Skeletal muscle satellite cell (primary cell): Measurements from ENCODE around the gene ATXN1.

Source experiments
- H3K27me3 ChIP-seq: 2 replicates; pipeline ENCODE4 v1.7.0; 2013; ENCODE audit warnings: low read length; ENCODE audit not compliant: control insufficient read depth, insufficient read depth
- H3K36me3 ChIP-seq: 2 replicates; pipeline ENCODE4 v1.7.0; 2013; ENCODE audit warnings: mild to moderate bottlenecking, control low read depth, low read length; ENCODE audit not compliant: insufficient read depth
- H3K4me1 ChIP-seq: 2 replicates; pipeline ENCODE4 v1.7.0; 2013; ENCODE audit warnings: low read length; ENCODE audit not compliant: control insufficient read depth, insufficient read depth
- H3K4me2 ChIP-seq: 2 replicates; pipeline ENCODE4 v1.7.0; 2013; ENCODE audit warnings: mild to moderate bottlenecking, low read length
- H3K4me3 ChIP-seq: 2 replicates; pipeline ENCODE4 v1.7.0; 2013; ENCODE audit warnings: low read length
- H3K9ac ChIP-seq: 2 replicates; pipeline ENCODE4 v1.7.0; 2013; ENCODE audit warnings: mild to moderate bottlenecking, low read depth, low read length, moderate library complexity
- H3K9me3 ChIP-seq: replicated peaks from 2 replicates; pipeline ENCODE4 v1.7.0; 2013; ENCODE audit warnings: mild to moderate bottlenecking, control low read depth, low read length

ATXN1 gene

DNA sequence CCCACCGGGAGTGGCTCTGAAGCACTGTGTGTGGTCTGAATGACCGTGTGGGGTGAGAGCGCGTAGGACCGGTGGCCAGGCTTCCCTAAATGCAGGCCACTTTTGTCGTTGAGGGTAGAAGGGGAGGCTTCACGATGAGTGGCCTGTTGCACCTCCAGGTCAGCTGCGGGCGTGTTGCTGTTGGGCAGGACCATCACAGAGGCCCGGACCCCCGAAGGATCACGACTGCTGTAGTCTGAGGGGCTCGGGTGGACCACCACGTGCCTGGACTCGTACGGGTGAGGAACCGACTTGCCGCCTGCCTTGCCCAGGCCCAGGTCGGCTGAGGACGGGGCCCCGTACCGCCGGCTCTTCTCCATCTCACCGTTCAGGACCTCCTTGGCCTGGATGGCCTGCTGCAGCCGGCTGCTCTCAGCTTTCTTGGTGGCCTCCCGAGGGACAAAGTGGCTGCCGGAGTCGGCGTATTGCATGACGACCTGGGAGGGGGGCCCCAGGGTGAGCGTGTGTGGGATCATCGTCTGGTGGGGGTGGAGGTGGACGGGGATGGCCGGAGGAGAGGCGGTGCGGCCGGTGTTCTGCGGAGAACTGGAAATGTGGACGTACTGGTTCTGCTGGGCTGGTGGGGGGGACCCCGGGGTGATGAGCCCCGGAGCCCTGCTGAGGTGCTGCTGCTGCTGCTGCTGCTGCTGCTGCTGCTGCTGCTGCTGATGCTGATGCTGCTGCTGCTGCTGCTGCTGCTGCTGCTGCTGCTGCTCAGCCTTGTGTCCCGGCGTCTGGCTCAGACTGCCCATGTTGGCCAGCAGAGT lies 434.1 kb downstream of the ATXN1 start:
- Histone ChIP-seq H3K27me3 (no peaks in the 10 kb centered on the region), H3K36me3 (peaks cover 3% of the 10 kb centered on the region), H3K4me1 (peaks cover 21% of the 10 kb centered on the region), H3K9me3 (no peaks in the 10 kb centered on the region), H3K4me2 (no peak overlapping the region), H3K9ac (no peak overlapping the region), H3K4me3 (no peak overlapping the region)

DNA sequence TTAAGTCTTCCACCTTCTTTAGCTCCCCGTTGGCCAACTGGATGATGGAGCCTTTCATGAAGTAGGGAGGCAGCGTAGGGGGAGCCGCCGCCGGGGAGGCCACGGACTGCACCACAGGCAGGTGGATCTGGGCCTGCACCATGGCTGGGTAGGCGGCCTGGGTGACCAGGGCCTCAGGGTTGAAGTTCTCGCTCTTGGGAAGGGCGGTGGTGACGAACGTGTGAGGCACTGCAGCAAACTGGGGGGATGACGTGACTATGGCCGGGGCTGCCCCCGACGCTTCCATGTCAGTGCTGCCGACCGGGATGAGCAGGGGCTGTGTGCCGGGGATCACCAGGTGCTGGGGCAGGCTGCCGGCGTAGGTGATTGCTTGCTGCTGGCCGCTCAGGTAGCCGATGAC lies 434.7 kb downstream of the ATXN1 start:
- no peak overlapping the region for H3K4me2 ChIP-seq
- no peak overlapping the region for H3K4me3 ChIP-seq
- H3K9me3 ChIP-seq: no peaks in the 10 kb centered on the region
- no peak overlapping the region for H3K9ac ChIP-seq
- peaks cover 3% of the 10 kb centered on the region for H3K36me3 ChIP-seq
- no peaks in the 10 kb centered on the region for H3K27me3 ChIP-seq
- H3K4me1 ChIP-seq: peaks cover 17% of the 10 kb centered on the region

DNA sequence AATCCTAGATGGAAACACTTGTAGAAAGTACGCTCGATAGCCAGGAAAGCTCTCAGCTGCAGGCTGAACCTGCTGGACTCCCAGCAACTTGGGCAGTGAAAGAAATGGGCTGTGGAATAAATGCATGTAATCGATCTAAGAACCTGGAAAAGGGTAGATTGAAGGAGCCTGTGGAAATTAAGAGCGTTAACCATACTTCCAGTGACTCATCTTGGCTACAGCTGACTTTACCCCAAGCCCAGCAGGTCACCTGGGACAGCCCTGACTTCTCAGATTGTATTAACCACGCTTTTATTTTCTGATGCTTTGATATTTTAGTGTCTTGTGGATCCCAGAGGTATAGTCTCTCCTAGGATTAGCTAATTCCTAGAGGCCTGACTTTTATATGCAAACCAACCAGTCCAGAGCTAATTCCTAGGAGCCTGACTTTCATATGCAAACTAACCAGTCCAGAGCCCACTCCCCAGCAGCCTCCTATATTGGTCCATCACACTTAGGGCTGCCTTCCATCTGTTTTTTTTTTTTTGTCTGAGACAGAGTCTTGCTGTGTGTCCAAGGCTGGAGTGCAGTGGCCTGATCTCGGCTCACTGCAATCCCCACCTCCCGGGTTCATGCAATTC lies 436.5 kb downstream of the ATXN1 start:
- Histone ChIP-seq H3K27me3 (no peaks in the 10 kb centered on the region), H3K4me1 (peaks cover 28% of the 10 kb centered on the region), H3K9me3 (no peaks in the 10 kb centered on the region)

DNA sequence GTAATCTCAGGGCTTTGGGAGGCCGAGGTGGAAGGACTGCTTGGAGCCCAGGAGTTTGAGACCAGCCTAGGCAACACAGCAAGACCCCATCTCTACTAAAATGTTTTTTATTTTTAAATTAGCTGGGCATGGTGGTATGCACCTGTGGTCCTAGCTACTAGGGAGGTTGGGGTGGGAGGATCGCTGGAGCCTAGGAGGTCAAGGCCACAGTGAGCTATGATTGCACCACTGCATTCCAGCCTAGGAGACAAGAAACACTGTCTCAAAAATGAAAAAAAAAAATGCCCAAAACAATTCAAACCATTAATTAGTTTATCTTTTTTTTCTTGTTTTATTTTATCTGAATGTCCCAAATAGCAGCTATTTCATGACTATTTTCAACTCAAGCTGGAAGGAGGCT lies 437.1 kb downstream of the ATXN1 start:
- Histone ChIP-seq H3K4me2 (no peak overlapping the region), H3K4me3 (no peak overlapping the region), H3K9ac (no peak overlapping the region), H3K36me3 (peaks cover 3% of the 10 kb centered on the region), H3K9me3 (no peaks in the 10 kb centered on the region), H3K27me3 (no peaks in the 10 kb centered on the region), H3K4me1 (peaks cover 33% of the 10 kb centered on the region)

More for the DNA sequence above, 436.5 kb downstream of the ATXN1 start:
- H3K4me3 ChIP-seq: no peak overlapping the region
- H3K4me2 ChIP-seq: no peak overlapping the region
- H3K9ac ChIP-seq: no peak overlapping the region
- peaks cover 3% of the 10 kb centered on the region for H3K36me3 ChIP-seq

DNA sequence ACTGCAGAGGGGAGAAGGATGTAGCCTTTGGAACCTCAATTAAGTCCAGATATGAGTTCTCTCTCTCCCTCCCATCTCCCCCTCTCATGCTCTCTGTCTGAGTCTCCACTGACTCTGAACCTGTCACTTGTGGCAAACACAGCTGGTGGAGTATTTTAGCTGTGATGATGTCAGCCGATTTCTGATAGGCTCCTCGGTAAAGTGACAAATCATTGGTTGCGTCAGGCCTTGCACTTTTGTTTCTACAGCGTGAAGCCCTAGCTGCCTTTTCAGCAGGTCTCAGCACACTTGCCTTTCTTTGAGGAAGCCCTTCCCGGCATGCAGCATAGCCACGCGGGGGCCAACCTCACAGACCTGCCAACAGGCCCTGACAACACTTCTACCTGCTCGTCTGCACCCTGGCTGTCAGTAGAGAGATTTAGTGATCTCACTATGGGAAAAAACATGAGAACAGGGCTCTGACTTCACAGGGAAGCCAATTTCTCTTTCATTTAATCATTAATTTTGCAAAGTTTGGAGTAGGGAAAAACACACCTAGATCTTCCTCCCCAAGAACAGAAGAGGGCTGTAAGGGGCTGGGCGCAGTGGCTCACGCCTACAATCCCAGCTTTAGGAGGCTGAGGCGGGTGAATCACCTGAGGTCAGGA lies 438.5 kb downstream of the ATXN1 start:
- Histone ChIP-seq H3K4me2 (peak overlapping the region; percentile 57), H3K9ac (no peak overlapping the region), H3K27me3 (no peaks in the 10 kb centered on the region), H3K4me3 (peak overlapping the region; percentile 42), H3K4me1 (peaks cover 47% of the 10 kb centered on the region), H3K36me3 (peaks cover 3% of the 10 kb centered on the region), H3K9me3 (no peaks in the 10 kb centered on the region)

DNA sequence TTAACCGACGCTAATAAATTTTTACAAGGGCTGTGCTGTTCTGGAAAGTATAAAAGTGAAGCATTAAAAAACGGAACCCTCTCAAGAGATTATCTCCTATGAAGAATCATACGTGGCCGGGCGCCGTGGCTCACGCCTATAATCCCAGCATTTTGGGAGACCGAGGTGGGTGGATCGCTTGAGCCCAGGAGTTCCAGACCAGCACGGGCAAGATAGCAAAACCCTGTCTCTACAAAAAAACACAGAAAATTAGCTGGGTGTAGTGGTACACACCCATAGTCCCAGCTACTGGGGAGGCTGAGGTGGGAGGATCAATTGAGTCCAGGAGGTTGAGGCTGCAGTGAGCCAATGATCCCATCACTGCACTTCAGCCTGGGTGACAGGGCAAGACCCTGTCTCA lies 439.4 kb downstream of the ATXN1 start:
- H3K4me3 ChIP-seq: no peak overlapping the region
- peaks cover 57% of the 10 kb centered on the region for H3K4me1 ChIP-seq
- no peaks in the 10 kb centered on the region for H3K27me3 ChIP-seq
- H3K9ac ChIP-seq: no peak overlapping the region
- H3K9me3 ChIP-seq: no peaks in the 10 kb centered on the region
- no peak overlapping the region for H3K4me2 ChIP-seq
- peaks cover 2% of the 10 kb centered on the region for H3K36me3 ChIP-seq

DNA sequence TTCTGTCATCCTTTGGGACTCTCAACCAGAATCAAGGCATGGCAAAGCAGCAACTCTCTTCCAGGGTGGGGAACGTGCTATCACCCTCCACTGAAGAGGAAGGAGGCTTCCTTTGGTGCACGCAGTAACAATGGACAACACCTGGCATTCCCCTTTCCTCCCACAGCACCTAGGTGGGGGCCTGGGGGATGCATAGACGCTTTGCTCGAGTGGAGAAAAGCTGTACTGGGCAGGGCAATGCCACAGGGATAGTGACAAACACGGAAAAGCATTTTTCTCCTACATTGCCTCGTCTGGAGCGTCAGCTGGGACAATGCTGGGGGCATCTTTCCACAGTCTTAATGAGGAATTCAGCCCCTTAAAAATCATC lies 439.9 kb downstream of the ATXN1 start:
- no peaks in the 10 kb centered on the region for H3K9me3 ChIP-seq
- H3K36me3 ChIP-seq: no peaks in the 10 kb centered on the region
- H3K9ac ChIP-seq: no peak overlapping the region
- no peak overlapping the region for H3K4me2 ChIP-seq
- no peak overlapping the region for H3K4me3 ChIP-seq
- H3K27me3 ChIP-seq: no peaks in the 10 kb centered on the region
- H3K4me1 ChIP-seq: peaks cover 58% of the 10 kb centered on the region

DNA sequence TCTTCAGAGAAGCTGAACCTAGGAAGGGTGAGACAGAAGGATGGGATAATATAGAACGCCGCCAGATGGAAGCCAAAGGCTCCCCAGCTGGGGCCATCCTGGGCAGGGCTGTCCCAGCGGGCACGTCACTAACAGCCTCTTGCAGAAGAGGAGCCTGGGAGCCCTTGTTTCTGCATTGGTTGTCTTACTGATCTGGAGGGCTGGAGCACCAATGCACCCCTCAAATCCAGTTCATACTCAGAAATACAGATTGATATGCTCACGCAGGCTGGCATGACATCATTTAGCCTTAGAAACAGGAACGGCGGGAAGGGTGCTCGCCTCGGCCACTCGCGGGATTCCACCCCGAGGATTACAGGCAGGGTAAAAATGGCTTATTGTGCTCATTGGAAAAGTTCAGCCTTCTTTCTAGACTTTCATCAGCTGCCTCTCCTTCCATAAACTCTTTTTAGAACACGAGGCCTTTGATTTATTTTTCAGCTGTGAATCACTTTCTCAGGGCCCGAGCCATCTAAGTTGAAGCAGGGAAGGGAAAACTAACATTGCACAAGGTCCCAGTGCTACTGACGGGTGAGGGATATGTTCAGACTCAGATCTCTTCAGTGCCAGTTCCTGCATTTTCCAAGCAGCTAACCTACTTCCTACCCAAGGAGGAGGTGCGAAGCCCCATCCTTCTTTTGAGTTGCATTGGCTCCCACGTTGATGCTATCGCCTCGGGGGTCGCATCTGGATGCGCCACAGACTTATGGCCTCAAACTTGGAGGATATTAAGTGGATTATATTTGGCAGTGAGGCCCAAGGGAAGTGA lies 440.5 kb downstream of the ATXN1 start:
- Histone ChIP-seq H3K4me1 (peaks cover 58% of the 10 kb centered on the region), H3K36me3 (no peaks in the 10 kb centered on the region), H3K9ac (peak overlapping the region; percentile 62), H3K4me2 (peak overlapping the region; percentile 75), H3K27me3 (no peaks in the 10 kb centered on the region), H3K4me3 (peak overlapping the region; percentile 55), H3K9me3 (no peaks in the 10 kb centered on the region)

DNA sequence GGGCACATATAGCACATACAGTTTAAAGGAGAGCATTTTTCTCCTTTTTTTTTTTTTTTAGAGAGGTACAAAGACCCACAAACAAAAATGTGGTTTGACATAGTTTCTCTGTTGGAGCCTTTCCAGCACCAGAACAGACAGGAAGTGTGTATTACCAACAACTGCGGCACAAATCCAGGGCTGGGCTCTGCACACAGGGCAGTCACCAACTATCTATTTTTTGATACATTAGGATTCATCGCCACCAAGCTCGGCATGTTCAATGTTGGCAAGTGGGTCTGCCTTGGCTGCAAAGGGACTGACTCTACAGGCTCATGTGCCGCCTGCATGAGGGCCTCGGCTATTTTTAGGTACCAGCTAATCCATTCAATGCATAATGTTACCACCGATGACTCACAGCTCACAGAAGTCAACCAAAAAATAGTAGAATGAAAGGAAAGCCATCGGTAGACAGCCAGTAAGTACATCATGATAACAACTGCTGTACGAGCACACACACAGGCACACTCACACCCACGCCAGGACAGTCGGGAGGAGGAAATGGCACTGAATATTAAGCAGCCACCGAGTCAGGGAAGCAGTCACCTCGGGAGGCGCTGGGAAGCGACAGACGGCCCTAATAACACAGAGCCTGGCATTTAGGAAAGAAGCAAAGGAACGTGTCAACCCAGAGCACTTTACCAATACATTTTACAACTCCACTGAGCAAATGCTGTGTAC lies 441.3 kb downstream of the ATXN1 start:
- no peaks in the 10 kb centered on the region for H3K36me3 ChIP-seq
- no peaks in the 10 kb centered on the region for H3K9me3 ChIP-seq
- H3K9ac ChIP-seq: peak overlapping the region; percentile 62
- H3K27me3 ChIP-seq: no peaks in the 10 kb centered on the region
- H3K4me2 ChIP-seq: peak overlapping the region; percentile 75
- peaks cover 58% of the 10 kb centered on the region for H3K4me1 ChIP-seq
- peak overlapping the region; percentile 55 for H3K4me3 ChIP-seq

DNA sequence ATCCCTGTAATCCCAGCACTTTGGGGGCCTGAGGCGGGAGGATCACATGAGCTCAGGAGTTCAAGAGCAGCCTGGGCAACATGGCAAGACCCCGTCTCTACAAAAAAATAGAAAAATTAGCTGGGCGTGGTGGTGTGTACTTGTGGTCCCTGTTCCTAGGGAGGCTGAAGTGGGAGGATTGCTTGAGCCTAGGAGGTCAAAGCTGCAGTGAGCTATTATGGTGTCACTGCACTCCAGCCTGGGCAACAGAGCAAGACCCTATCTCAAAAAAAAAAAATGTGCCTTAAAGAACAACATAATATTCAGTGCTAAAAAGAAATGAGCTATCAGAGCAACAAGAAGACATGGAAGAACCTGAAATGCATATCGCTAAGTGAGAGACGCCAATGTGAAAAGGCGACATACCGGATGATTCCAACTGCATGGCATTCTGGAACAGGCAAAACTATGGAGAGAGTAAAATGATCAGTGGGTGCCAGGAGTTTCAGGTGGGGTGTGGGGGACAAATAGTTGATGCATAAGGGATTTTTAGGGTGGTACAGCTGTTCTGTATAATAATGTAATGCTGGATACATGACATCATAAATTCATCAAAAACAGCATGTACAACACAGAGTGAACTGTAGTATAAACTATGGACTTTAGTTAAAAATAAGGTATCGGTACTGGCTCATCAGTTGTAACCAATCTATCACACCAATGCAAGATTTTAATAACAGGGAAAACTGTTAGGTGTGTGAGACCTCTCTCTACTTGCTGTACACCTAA lies 442.1 kb downstream of the ATXN1 start:
- Histone ChIP-seq H3K27me3 (no peaks in the 10 kb centered on the region), H3K4me1 (peaks cover 54% of the 10 kb centered on the region), H3K36me3 (no peaks in the 10 kb centered on the region), H3K9ac (peak overlapping the region; percentile 56), H3K9me3 (no peaks in the 10 kb centered on the region), H3K4me2 (peak overlapping the region; percentile 75), H3K4me3 (no peak overlapping the region)
